Peyer's patch (tissue), 4 donors: Measurements from ENCODE around the gene LTC4S. TPM values are rescaled to one million over a fixed set of nuclear protein-coding genes. Genes with fewer than 3 reads are reported as not detected.

Source experiments
- DNase-seq, 3 donors: peaks; one replicate each; pipeline ENCODE4 v3.0.0-alpha.2; 2017 to 2019
- H3K27ac ChIP-seq, 4 donors: fragments of 200-600 bp; sonication (generic); one replicate each; pipeline ENCODE4 v1.5.1; 2016 to 2019
- H3K27me3 ChIP-seq, 2 donors: fragments of 200-600 bp; sonication (generic); one replicate each; pipeline ENCODE4 v1.5.1; 2019
- H3K36me3 ChIP-seq, 3 donors: fragments of 200-600 bp; sonication (generic); one replicate each; pipeline ENCODE4 v1.5.1; 2016 to 2019
- H3K4me1 ChIP-seq, 4 donors: fragments of 200-600 bp; sonication (generic); one replicate each; pipeline ENCODE4 v1.5.1; 2016 to 2019
- H3K4me3 ChIP-seq, 4 donors: fragments of 200-600 bp; sonication (generic); 1 replicate in 3 of 4; 2 replicates in 1 of 4; pipeline ENCODE4 v1.5.1; 2016 to 2019; ENCODE audit warnings: mild to moderate bottlenecking in 1 of 4
- H3K9me3 ChIP-seq, 4 donors: fragments of 200-600 bp; sonication (generic); one replicate each; pipeline ENCODE4 v1.5.1; 2016 to 2019; ENCODE audit warnings: mild to moderate bottlenecking in 1 of 4
- CTCF ChIP-seq, 6 experiments: fragments of 450-650 bp in 4 of 6; fragments of 200-600 bp in 2 of 6; sonication (generic) in 1 of 6; IDR thresholded peaks; one replicate each; pipeline ENCODE4 v1.5.1; 2017 to 2019; ENCODE audit warnings: antibody characterized with exemption in 6 of 6, mild to moderate bottlenecking in 3 of 6, moderate library complexity in 1 of 6
- POLR2A ChIP-seq, 2 donors: fragments of 450-650 bp; IDR thresholded peaks; one replicate each; pipeline ENCODE4 v1.5.1; 2017; ENCODE audit warnings: antibody characterized with exemption in 2 of 2, mild to moderate bottlenecking in 2 of 2, moderate library complexity in 2 of 2
- total RNA-seq, 4 donors: library from RNA; depleted of rRNA; stranded (reverse); fragments of >200 nt; gene quantifications; one replicate each; pipeline ENCODE4 v1.1.0, GENCODE V29; 2016

LTC4S gene
- total RNA-seq, 4 donors from 2014 or later: 1.9 to 12.4 (median 3.6) TPM; not detected in 1

DNA sequence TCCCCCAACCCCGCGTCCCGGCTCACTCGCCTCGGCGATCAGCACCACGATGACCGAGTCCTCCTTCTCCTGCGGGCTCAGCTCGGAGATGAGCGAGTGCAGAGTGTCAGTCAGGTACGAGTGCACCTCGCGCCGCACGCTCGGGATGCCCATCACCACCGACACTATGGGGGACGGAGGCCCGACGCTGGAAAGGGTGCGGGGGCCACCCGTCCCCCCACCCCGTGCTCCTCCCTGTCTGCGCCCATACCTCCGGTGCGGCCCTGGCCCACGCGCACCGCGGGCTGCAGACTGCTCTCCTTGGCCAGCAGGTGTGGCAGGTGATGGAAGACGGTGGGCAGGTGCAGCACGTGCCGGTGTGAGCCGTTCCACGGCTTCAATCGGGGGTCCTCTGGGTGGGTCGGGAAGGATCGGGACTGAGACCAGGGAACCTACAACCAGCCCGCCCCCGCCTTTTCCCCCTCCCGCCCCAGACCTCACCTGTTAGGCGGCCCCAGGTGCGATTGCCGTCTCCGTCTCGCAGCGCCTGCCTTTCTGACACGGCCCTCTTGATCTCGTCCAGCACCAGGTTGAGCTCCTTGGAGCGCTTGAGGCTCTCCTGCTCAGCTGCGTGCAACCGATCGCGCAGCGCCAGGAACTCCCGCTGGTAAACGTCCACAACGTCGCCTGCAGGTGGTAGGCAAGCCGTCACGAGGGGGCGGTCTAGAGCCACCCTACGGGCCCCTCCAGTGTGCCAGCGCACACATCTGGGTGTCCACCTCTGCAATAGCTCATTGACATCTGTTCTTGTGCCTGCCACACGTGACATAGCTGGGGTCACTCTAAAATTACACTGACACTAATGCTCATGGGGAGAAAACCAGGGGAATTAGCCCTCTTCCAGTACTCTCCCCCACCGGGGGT is 7.8 kb downstream of the LTC4S start:
- peaks cover 0 to 58% (median 0%) of the 10 kb centered on the region in 3 donors for H3K36me3 ChIP-seq
- DNase-seq: peak; percentile 75 to 92 (median 86)
- TF ChIP-seq POLR2A (IDR thresholded peaks at IDR 0.05): no peak
- TF ChIP-seq CTCF (IDR thresholded peaks at IDR 0.05): peak; percentile 20 to 81 (median 70)

GRCh38 chr5:179802207-179802883 is 8.6 kb downstream of the LTC4S start:
- H3K27ac ChIP-seq: peak overlapping the region in 2 of 4 donors; percentile 95 to 100
- H3K36me3 ChIP-seq: peaks cover 0 to 54% (median 0%) of the 10 kb centered on the region in 3 donors
- peaks cover 13 to 45% (median 28%) of the 10 kb centered on the region in 4 donors for H3K4me1 ChIP-seq
- no peak for TF ChIP-seq CTCF (IDR thresholded peaks at IDR 0.05)
- no peak for TF ChIP-seq POLR2A (IDR thresholded peaks at IDR 0.05)
- no peaks in the 10 kb centered on the region for H3K27me3 ChIP-seq
- H3K4me3 ChIP-seq: no peak overlapping the region
- no peaks in the 10 kb centered on the region for H3K9me3 ChIP-seq
- peak in 1 of 3 donors; percentile 57 for DNase-seq

More for the DNA sequence above, 7.8 kb downstream of the LTC4S start:
- no peak overlapping the region for H3K4me3 ChIP-seq
- peaks cover 13 to 48% (median 28%) of the 10 kb centered on the region in 4 donors for H3K4me1 ChIP-seq
- no peaks in the 10 kb centered on the region for H3K9me3 ChIP-seq
- H3K27me3 ChIP-seq: no peaks in the 10 kb centered on the region
- peak overlapping the region in 2 of 4 donors; percentile 95 to 100 for H3K27ac ChIP-seq

DNA sequence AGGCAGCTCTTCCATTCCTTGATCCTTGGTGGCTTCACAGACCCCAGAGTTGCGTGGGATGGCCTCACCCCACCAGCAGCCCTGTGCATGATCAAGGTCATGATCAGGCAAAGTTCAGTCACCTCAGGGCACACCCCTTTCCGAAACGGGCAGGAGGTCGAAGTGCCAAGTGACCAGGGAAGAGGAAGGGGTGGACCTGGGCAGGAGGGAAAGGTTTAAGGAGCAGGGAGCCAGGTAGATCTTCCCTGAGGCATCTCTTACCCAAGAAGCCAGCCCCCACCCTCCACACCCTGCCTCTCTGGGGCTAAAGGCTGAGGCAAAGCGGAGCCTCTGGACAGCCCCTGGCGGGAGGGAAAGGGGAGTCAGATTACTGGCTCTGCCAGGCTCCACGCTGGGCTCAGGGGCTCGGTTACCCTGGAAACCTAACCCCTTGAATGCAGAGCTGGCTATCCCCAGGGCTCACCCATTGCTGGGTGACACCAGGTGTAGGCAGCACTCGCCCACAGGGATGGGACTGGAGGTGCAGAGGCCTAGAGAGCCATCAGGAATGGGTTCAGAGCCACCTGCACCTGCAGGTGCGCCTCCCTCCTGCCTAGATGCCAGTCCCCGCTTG is 9.3 kb downstream of the LTC4S start:
- no peaks in the 10 kb centered on the region for H3K9me3 ChIP-seq
- peak overlapping the region in 2 of 4 donors; percentile 91 to 98 for H3K4me3 ChIP-seq
- DNase-seq: peak in 1 of 3 donors; percentile 64
- TF ChIP-seq CTCF (IDR thresholded peaks at IDR 0.05): no peak
- TF ChIP-seq POLR2A (IDR thresholded peaks at IDR 0.05): no peak
- H3K27ac ChIP-seq: peak overlapping the region; percentile 32 to 100 (median 96)
- no peaks in the 10 kb centered on the region for H3K27me3 ChIP-seq
- H3K4me1 ChIP-seq: peaks cover 13 to 52% (median 30%) of the 10 kb centered on the region in 4 donors
- peaks cover 0 to 47% (median 0%) of the 10 kb centered on the region in 3 donors for H3K36me3 ChIP-seq

DNA sequence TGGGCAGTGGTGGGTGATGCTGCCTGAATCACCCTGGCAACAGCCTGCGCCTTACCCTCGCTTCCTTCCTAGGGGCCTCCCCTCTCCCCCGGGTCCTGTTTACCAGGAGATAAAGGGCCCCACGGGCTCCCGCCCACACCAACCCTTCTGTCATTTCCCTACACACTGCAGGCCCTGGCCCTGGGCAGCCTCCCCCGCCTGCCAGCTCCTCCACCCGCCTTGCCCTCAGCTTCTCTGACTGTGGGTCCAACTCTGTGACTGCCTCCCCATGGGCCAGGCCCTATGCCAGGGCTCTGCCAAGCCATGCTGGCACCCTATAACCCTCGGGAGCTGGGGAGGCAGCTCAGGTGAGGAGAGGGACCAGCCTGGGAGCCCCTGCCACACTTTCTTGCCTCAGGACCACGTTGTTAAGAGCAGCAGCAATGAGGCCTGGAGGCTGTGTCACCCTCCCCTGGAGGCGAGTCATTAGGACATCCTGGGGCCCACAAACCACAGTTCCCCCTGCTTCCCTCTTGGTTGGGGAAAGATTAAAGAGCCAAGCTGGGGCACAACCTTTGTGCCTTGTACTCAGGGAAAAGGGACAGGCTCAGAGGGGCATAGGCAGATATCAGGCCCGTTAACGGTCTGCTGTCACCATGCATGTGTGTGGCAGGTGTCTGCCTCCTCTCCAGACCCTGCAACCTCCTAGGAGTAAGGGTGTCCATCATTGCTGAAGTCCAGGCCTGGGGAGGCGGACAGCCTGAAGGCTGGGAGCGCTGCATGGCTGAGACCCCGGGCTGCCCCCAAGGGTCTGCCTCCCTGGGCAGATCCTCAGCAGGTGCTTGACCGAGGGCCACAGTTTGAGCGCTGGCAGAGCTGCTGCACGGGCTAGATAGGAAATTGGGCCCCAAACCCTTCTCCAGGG is 10.1 kb downstream of the LTC4S start:
- no peak for TF ChIP-seq POLR2A (IDR thresholded peaks at IDR 0.05)
- no peak for TF ChIP-seq CTCF (IDR thresholded peaks at IDR 0.05)
- Histone ChIP-seq H3K27me3 (no peaks in the 10 kb centered on the region), H3K4me1 (peaks cover 13 to 54% (median 30%) of the 10 kb centered on the region in 4 donors), H3K4me3 (peak overlapping the region in 2 of 4 donors; percentile 91 to 98), H3K27ac (peak overlapping the region; percentile 32 to 100 (median 96)), H3K36me3 (peaks cover 0 to 38% (median 0%) of the 10 kb centered on the region in 3 donors), H3K9me3 (no peaks in the 10 kb centered on the region)
- peak; percentile 40 to 76 (median 54) for DNase-seq
